AG04450 (cell line): Measurements from ENCODE around the gene DBNDD1. TPM values are rescaled to one million over a fixed set of nuclear protein-coding genes. Genes with fewer than 3 reads are reported as not detected.

ENCODE experiments used
- CTCF ChIA-PET: fragments of 300-600, 350-600 bp; formaldehyde crosslinking; extraction: SDS; loops from one replicate; lab custom pipeline; 2022; ENCODE audit warnings: antibody characterized with exemption, inconsistent platforms; lab: Charles Lee
- POLR2A ChIA-PET: fragments of 350-600 bp; formaldehyde crosslinking; extraction: SDS; loops from one replicate; lab custom pipeline; 2021; ENCODE audit warnings: antibody characterized with exemption, inconsistent platforms; lab: Yijun Ruan, JAX
- DNase-seq: peaks from one replicate; pipeline ENCODE4 v3.0.0-alpha.2; 2011; ENCODE audit warnings: low read depth, low spot score
- H3K27ac ChIP-seq: one replicate; pipeline ENCODE4 v1.5.1; 2012; ENCODE audit warnings: low read depth, low read length, control low read depth
- H3K27me3 ChIP-seq: one replicate; pipeline ENCODE4 v1.6.0; 2012; ENCODE audit warnings: low read length; ENCODE audit not compliant: control insufficient read depth, insufficient read depth
- H3K4me3 ChIP-seq: 2 replicates; pipeline ENCODE4 v1.5.1; 2011; ENCODE audit warnings: mild to moderate bottlenecking, low read depth, low read length, control low read depth
- H3K9me3 ChIP-seq: 2 replicates; pipeline ENCODE4 v1.5.1; 2012; ENCODE audit warnings: low read length; ENCODE audit not compliant: control insufficient read depth, insufficient read depth
- CTCF ChIP-seq: IDR thresholded peaks from 2 replicates; pipeline ENCODE4 v1.5.1; 2011; ENCODE audit warnings: low read depth, low read length, control low read depth, inconsistent platforms
- polyA plus RNA-seq: library from polyadenylated mRNA; depleted of rRNA; stranded (reverse); fragments of >200 nt; gene quantifications from 2 replicates; pipeline ENCODE4 v1.2.3, GENCODE V29; 2011

The DBNDD1 gene
- polyA plus RNA-seq, 1 experiment = 9.2 TPM

- Histone ChIP-seq H3K4me3 (no peak overlapping the region), H3K27me3 (no peaks in the 10 kb centered on the region), H3K27ac (no peak overlapping the region), H3K9me3 (no peaks in the 10 kb centered on the region; the same call in 1 of the 2 replicates)
- ChIA-PET POLR2A (no interaction called here), CTCF (no interaction called here)
- DNase-seq = no peak
- TF ChIP-seq CTCF = no peak
These were observed 24.3 kb upstream of the DBNDD1 start for GRCh38 chr16:90043526-90043925.

- DNase-seq = no peak
- Histone ChIP-seq H3K27me3 (no peaks in the 10 kb centered on the region), H3K27ac (no peak overlapping the region), H3K9me3 (no peaks in the 10 kb centered on the region; the same call in 1 of the 2 replicates), H3K4me3 (no peak overlapping the region)
- ChIA-PET POLR2A (no interaction called here), CTCF (no interaction called here)
- TF ChIP-seq CTCF = no peak
These were observed 23.8 kb upstream of the DBNDD1 start for GRCh38 chr16:90042946-90043514.

GRCh38 chr16:90041896-90042473, 22.7 kb upstream of the DBNDD1 start:
- no peak overlapping the region for H3K4me3 ChIP-seq
- no peak overlapping the region for H3K27ac ChIP-seq
- TF ChIP-seq CTCF = no peak
- ChIA-PET CTCF (no interaction called here), POLR2A (no interaction called here)
- DNase-seq = no peak
- no peaks in the 10 kb centered on the region; the same call in 1 of the 2 replicates for H3K9me3 ChIP-seq
- H3K27me3 ChIP-seq = no peaks in the 10 kb centered on the region

- TF ChIP-seq CTCF = no peak
- Histone ChIP-seq H3K4me3 (no peak overlapping the region), H3K27me3 (no peaks in the 10 kb centered on the region), H3K27ac (no peak overlapping the region), H3K9me3 (no peaks in the 10 kb centered on the region; the same call in 1 of the 2 replicates)
- CTCF ChIA-PET = no interaction called here
- no peak for DNase-seq
- POLR2A ChIA-PET = no interaction called here
These were observed 21.1 kb upstream of the DBNDD1 start for GRCh38 chr16:90040152-90041023.

GRCh38 chr16:90037276-90037675, 18.0 kb upstream of the DBNDD1 start:
- no peaks in the 10 kb centered on the region for H3K27me3 ChIP-seq
- DNase-seq = no peak
- ChIA-PET CTCF (no interaction called here), POLR2A (no interaction called here)
- H3K27ac ChIP-seq = no peak overlapping the region
- TF ChIP-seq CTCF = no peak
- H3K4me3 ChIP-seq = no peak overlapping the region
- no peaks in the 10 kb centered on the region for H3K9me3 ChIP-seq
